A549 (cell line): ENCODE results near the gene MYLK. TPM values are rescaled to one million over a fixed set of nuclear protein-coding genes. Genes with fewer than 3 reads are reported as not detected.

ENCODE experiments used
- ATAC-seq, 2 experiments: fragments of 200-7000 bp in 1 of 2; fragments of >200 bp in 1 of 2; cut with Nextera tagmentation in 1 of 2; cut with Tn5 transposase in 1 of 2; 3 replicates each; pipeline versions ENCODE4 v1.8.0 to v1.9.1; 2018 to 2020; ENCODE audit warnings: mild to moderate bottlenecking in 1 of 2, moderate library complexity in 1 of 2
- CTCF ChIA-PET: fragments of 300-600 bp; sonication (Branson Sonifier 250); formaldehyde crosslinking; extraction: SDS; loops from one replicate; lab custom pipeline; 2021; ENCODE audit warnings: antibody characterized with exemption, inconsistent platforms; lab: Yijun Ruan, JAX
- POLR2A ChIA-PET: fragments of 350-600 bp; formaldehyde crosslinking; extraction: SDS; loops from one replicate; lab custom pipeline; 2021; ENCODE audit warnings: antibody characterized with exemption, inconsistent platforms; lab: Yijun Ruan, JAX
- DNase-seq, 2 experiments: peaks; one replicate each; pipeline versions ENCODE4 v3.0.0 to v3.0.0-alpha.2; 2011 to 2016; ENCODE audit warnings: low read depth in 1 of 2, low spot score in 1 of 2
- FAIRE-seq: peaks from 2 replicates; lab custom pipeline; 2011; peaks lifted over from hg19 to GRCh38; lab: Jason Lieb, UNC
- H3K27ac ChIP-seq, 2 experiments: fragments of >200 bp; sonication (Bioruptor Twin); formaldehyde crosslinking; 3 replicates each; pipeline ENCODE4 v1.5.1; 2016 to 2017
- H3K4me1 ChIP-seq: fragments of >200 bp; sonication (Bioruptor Twin); formaldehyde crosslinking; 3 replicates; pipeline ENCODE4 v1.6.1; 2016
- H3K4me2 ChIP-seq: fragments of >200 bp; sonication (Bioruptor Twin); formaldehyde crosslinking; 3 replicates; pipeline ENCODE4 v1.6.1; 2016
- H3K4me3 ChIP-seq: fragments of >200 bp; sonication (Bioruptor Twin); formaldehyde crosslinking; 3 replicates; pipeline ENCODE4 v1.5.1; 2016
- H3K9me3 ChIP-seq: fragments of >200 bp; sonication (Bioruptor Twin); formaldehyde crosslinking; 3 replicates; pipeline ENCODE4 v1.6.1; 2016
- BHLHE40 ChIP-seq: IDR thresholded peaks from 2 replicates; pipeline ENCODE4 v1.6.1; 2012; ENCODE audit warnings: low read depth, low read length, inconsistent platforms
- CBX2 ChIP-seq: fragments of 200-600 bp; sonication (generic); IDR thresholded peaks from 2 replicates; pipeline ENCODE4 v1.6.1; 2016; ENCODE audit warnings: low read depth, mild to moderate bottlenecking, borderline replicate concordance
- CEBPB ChIP-seq, 2 experiments: fragments of >200 bp in 1 of 2; sonication (Bioruptor Twin) in 1 of 2; formaldehyde crosslinking in 1 of 2; IDR thresholded peaks; 2 replicates each; pipeline ENCODE4 v1.6.1; 2012 to 2016
- CHD2 ChIP-seq: fragments of 150-350 bp; IDR thresholded peaks from 2 replicates; pipeline ENCODE4 v1.6.1; 2014; ENCODE audit warnings: low read length; ENCODE audit not compliant: partially characterized antibody
- E2F6 ChIP-seq: IDR thresholded peaks from 2 replicates; pipeline ENCODE4 v1.6.1; 2012; ENCODE audit warnings: low read depth, borderline replicate concordance
- ESRRA ChIP-seq: fragments of 150-350 bp; IDR thresholded peaks from 2 replicates; pipeline ENCODE4 v1.6.1; 2014; ENCODE audit warnings: mild to moderate bottlenecking, low read length, borderline replicate concordance
- FOSL2 ChIP-seq, 2 experiments: fragments of 450-650 bp in 1 of 2; fragments of >200 bp in 1 of 2; sonication (Bioruptor Twin) in 1 of 2; formaldehyde crosslinking; IDR thresholded peaks; 2 replicates each; pipeline versions ENCODE4 v1.5.0 to v1.6.1; 2016 to 2020; ENCODE audit warnings: mild to moderate bottlenecking in 1 of 2, moderate library complexity in 1 of 2
- HEYL ChIP-seq: fragments of 250-450 bp; sonication (Bioruptor Pico); IDR thresholded peaks from 2 replicates; pipeline ENCODE4 v1.8.0; 2021; ENCODE audit warnings: mild to moderate bottlenecking, moderate library complexity
- HMGXB4 ChIP-seq: fragments of 250-450 bp; sonication (Bioruptor Pico); IDR thresholded peaks from 2 replicates; pipeline ENCODE4 v1.5.0; 2021; ENCODE audit warnings: mild to moderate bottlenecking, moderate library complexity, borderline replicate concordance
- HOXA7 ChIP-seq: fragments of 250-450 bp; sonication (Bioruptor Pico); IDR thresholded peaks from 2 replicates; pipeline ENCODE4 v1.5.0; 2020; ENCODE audit warnings: mild to moderate bottlenecking, moderate library complexity
- JUN ChIP-seq, 2 experiments: fragments of >200 bp; sonication (Bioruptor Twin); formaldehyde crosslinking; IDR thresholded peaks; 2 replicates in 1 of 2; 3 replicates in 1 of 2; pipeline ENCODE4 v1.6.1; 2016 to 2017
- JUNB ChIP-seq: fragments of >200 bp; sonication (Bioruptor Twin); formaldehyde crosslinking; IDR thresholded peaks from 2 replicates; pipeline ENCODE4 v1.6.1; 2016
- KDM5A ChIP-seq: fragments of 200-600 bp; sonication (generic); IDR thresholded peaks from 2 replicates; pipeline ENCODE4 v1.6.1; 2016; ENCODE audit warnings: antibody characterized with exemption, mild to moderate bottlenecking
- MAX ChIP-seq: IDR thresholded peaks from 2 replicates; pipeline ENCODE4 v1.6.1; 2012
- MYC ChIP-seq: IDR thresholded peaks from 2 replicates; pipeline ENCODE4 v1.6.1; 2012; ENCODE audit warnings: mild to moderate bottlenecking, inconsistent platforms, low read length, improper control_type of control experiment, borderline replicate concordance
- NFE2L2 ChIP-seq: fragments of 150-350 bp; conservative IDR thresholded peaks from 2 replicates; pipeline ENCODE4 v1.6.1; 2014; ENCODE audit warnings: low read length
- NPAS2 ChIP-seq: fragments of 250-450 bp; sonication (Bioruptor Pico); IDR thresholded peaks from 2 replicates; pipeline ENCODE4 v1.8.0; 2022; ENCODE audit warnings: mild to moderate bottlenecking, moderate library complexity, borderline replicate concordance
- NR3C1 ChIP-seq: fragments of >200 bp; sonication (Bioruptor Twin); formaldehyde crosslinking; IDR thresholded peaks from 3 replicates; pipeline ENCODE4 v1.6.1; 2017
- PBX3 ChIP-seq: IDR thresholded peaks from 2 replicates; pipeline ENCODE4 v1.6.1; 2012
- PHF8 ChIP-seq: fragments of 200-600 bp; sonication (generic); IDR thresholded peaks from 2 replicates; pipeline ENCODE4 v1.6.1; 2016; ENCODE audit warnings: low read depth, mild to moderate bottlenecking, antibody characterized with exemption, moderate library complexity, borderline replicate concordance
- POLR2AphosphoS2 ChIP-seq: conservative IDR thresholded peaks from 2 replicates; pipeline ENCODE4 v1.6.1; 2012; ENCODE audit warnings: low read length, improper control_type of control experiment, inconsistent platforms
- SMC3 ChIP-seq: fragments of >200 bp; sonication (Bioruptor Twin); formaldehyde crosslinking; IDR thresholded peaks from 3 replicates; pipeline ENCODE4 v1.6.1; 2018; ENCODE audit warnings: inconsistent platforms
- TFCP2L1 ChIP-seq: fragments of 250-450 bp; sonication (Bioruptor Pico); IDR thresholded peaks from 2 replicates; pipeline ENCODE4 v1.5.0; 2021; ENCODE audit warnings: mild to moderate bottlenecking
- ZC3H11A ChIP-seq: fragments of 450-650 bp; IDR thresholded peaks from 2 replicates; pipeline ENCODE4 v1.6.1; 2014; ENCODE audit warnings: antibody characterized with exemption, mild to moderate bottlenecking
- ZFP36 ChIP-seq: fragments of 450-650 bp; IDR thresholded peaks from 2 replicates; pipeline ENCODE4 v1.6.1; 2014; ENCODE audit warnings: borderline replicate concordance; ENCODE audit not compliant: partially characterized antibody
- WGBS: methylation state at CpG from one replicate; pipeline ENCODE4 v1.1.6; 2017; ENCODE audit errors: missing lambda C conversion rate; 5-methylcytosine and 5-hydroxymethylcytosine counted together
- polyA plus RNA-seq, 4 experiments: library from polyadenylated mRNA; depleted of rRNA in 3 of 4; stranded (reverse); fragments of >200 nt; fragmentation: RNase III in 1 of 4; extraction: RNeasy Plus Mini Kit Qiagen cat#74134 plus additional on column Dnase treatment in 1 of 4; gene quantifications; 2 replicates in 3 of 4; 3 replicates in 1 of 4; pipeline ENCODE4 v1.2.3, GENCODE V29; 2011 to 2017

MYLK gene
- polyA plus RNA-seq, 2 of the 4 experiments (the other 2 are of a cell fraction) = 16.9 to 17.4 TPM

- no peak for ATAC-seq
- Histone ChIP-seq H3K4me2 (no peak overlapping the region), H3K9me3 (peaks cover 25% of the 10 kb centered on the region; the same call in 2 of the 3 replicates), H3K4me1 (no peaks in the 10 kb centered on the region), H3K27ac (no peak overlapping the region), H3K4me3 (no peak overlapping the region)
- WGBS = 92% methylated on average over 2 of the region's 2 CpGs
- ChIA-PET CTCF (interaction anchor here (1.1 kb wide), 1 partner anchor 627 kb away, joined by 3 read pairs; no protein-coding TSS in a partner anchor), POLR2A (no interaction called here)
- no peak for DNase-seq
- FAIRE-seq = no peak
- TF ChIP-seq HEYL (CRISPR knock-in tag) = no peak
- no peak for TF ChIP-seq MYC
- TF ChIP-seq E2F6 = no peak
- no peak for TF ChIP-seq ZFP36
- no peak for TF ChIP-seq PHF8
- TF ChIP-seq CEBPB (IDR thresholded peaks at IDR 0.05) = no peak
- no peak for TF ChIP-seq FOSL2 (IDR thresholded peaks at IDR 0.05)
- TF ChIP-seq FOSL2 (CRISPR knock-in tag; IDR thresholded peaks at IDR 0.05) = no peak
- TF ChIP-seq JUN (IDR thresholded peaks at IDR 0.05) = no peak
- TF ChIP-seq PBX3 = no peak
- no peak for TF ChIP-seq KDM5A
- TF ChIP-seq SMC3 = no peak
- TF ChIP-seq MAX = no peak
- no peak for TF ChIP-seq CHD2
- no peak for TF ChIP-seq HMGXB4 (CRISPR knock-in tag)
- TF ChIP-seq HOXA7 (CRISPR knock-in tag) = no peak
- no peak for TF ChIP-seq NFE2L2
Observed at GRCh38 chr3:123840961-123841360, 43.2 kb downstream of the MYLK start.

- no peak overlapping the region for H3K27ac ChIP-seq
- ATAC-seq (no peak), DNase-seq (no peak), FAIRE-seq (no peak)
- no peak for TF ChIP-seq ZC3H11A
- no peak for TF ChIP-seq NPAS2 (CRISPR knock-in tag)
- TF ChIP-seq TFCP2L1 (CRISPR knock-in tag) = no peak
- TF ChIP-seq JUNB = no peak
- no peak for TF ChIP-seq HOXA7 (CRISPR knock-in tag)
- no peak for TF ChIP-seq PBX3
- TF ChIP-seq ESRRA = no peak
- TF ChIP-seq ZFP36 = no peak
- no peak for TF ChIP-seq BHLHE40
- TF ChIP-seq POLR2AphosphoS2 = no peak
- TF ChIP-seq FOSL2 (IDR thresholded peaks at IDR 0.05) = no peak
- no peak for TF ChIP-seq FOSL2 (CRISPR knock-in tag; IDR thresholded peaks at IDR 0.05)
- TF ChIP-seq NR3C1 = no peak
- no peak for TF ChIP-seq CBX2
- peaks cover 17% of the 10 kb centered on the region; the same call in 2 of the 3 replicates for H3K9me3 ChIP-seq
- POLR2A ChIA-PET = no interaction called here
- no peak overlapping the region for H3K4me3 ChIP-seq
- no peak overlapping the region for H3K4me2 ChIP-seq
- CTCF ChIA-PET = no interaction called here
- H3K4me1 ChIP-seq = no peaks in the 10 kb centered on the region
Observed at GRCh38 chr3:123837858-123838257, 46.3 kb downstream of the MYLK start.
